HG03469 (cell line): ENCODE results near the gene GOLGA6L1.
"Not testable (repeated sequence)": the region's sequence is repeated elsewhere in the genome, so short reads cannot be mapped to it uniquely, and the experiment has no call there.

Source experiments
- ATAC-seq: cut with Tn5 transposase; IDR thresholded peaks from one replicate; pipeline ENCODE4 v1.9.1; 2021; ENCODE audit warnings: mild to moderate bottlenecking, moderate library complexity, moderate number of reproducible peaks; ENCODE audit not compliant: unreplicated experiment

The GOLGA6L1 gene, protein sequence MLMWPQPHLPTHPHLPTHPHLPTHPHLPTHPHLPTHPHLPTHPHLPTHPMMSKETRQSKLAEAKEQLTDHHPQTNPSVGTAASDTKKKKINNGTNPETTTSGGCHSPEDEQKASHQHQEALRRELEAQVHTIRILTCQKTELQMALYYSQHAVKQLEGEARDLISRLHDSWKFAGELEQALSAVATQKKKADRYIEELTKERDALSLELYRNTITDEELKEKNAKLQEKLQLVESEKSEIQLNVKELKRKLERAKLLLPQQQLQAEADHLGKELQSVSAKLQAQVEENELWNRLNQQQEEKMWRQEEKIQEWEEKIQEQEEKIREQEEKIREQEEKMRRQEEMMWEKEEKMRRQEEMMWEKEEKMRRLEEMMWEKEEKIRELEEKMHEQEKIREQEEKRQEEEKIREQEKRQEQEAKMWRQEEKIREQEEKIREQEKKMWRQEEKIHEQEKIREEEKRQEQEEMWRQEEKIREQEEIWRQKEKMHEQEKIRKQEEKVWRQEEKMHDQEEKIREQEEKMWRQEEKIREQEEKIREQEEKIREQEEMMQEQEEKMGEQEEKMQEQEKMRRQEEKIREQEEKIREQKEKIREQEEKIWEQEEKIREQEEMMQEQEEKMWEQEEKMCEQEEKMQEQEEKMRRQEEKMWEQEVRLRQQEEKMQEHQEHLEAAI

GRCh38 chr15:23136722-23137121 is at the start of gene GOLGA6L1:
GOLGA6L1 (minus strand) TSS chr15:23136822; CDS start chr15:23136731, 91 bp downstream.
- ATAC-seq = not testable (repeated sequence)

DNA sequence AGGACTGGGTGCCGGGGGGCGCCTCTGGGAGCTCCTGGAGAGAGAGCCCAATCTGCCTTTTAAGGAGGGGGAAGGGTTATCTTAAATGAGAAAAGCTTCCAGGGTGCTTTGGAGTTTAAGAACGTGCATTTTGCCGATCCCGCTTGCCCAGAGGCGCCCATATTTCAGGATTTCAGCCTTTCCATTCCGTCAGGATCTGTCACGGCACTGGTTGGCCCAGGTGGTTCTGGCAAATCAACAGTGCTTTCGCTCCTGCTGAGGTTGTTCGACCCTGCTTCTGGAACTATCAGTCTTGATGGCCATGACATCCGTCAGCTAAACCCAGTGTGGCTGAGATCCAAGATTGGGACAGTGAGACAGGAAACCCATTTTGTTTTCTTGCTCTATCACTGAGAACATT is 44.6 kb upstream of the GOLGA6L1 start:
- ATAC-seq = not testable (repeated sequence)

DNA sequence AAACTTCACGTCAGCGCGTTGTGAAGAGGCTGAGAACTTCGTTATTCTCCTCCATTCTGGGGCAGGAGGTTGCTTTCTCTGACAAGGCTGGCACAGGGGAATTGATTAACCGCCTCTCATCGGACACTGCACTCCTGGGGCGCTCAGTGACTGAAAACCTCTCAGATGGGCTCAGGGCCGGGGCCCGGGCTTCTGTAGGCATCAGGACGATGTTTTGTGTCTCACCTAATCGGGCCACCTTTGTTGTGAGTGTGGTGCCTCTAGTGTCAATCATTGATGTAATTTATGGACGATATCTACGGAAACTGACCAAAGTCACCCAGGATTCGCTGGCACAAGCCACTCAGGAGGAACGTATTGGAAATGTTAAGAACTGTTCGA is 43.9 kb upstream of the GOLGA6L1 start:
- not testable (repeated sequence) for ATAC-seq

- ATAC-seq = not testable (repeated sequence)
These were observed 43.3 kb upstream of the GOLGA6L1 start for GRCh38 chr15:23179768-23180546.

GRCh38 chr15:23176683-23177082 is 40.1 kb upstream of the GOLGA6L1 start:
- not testable (repeated sequence) for ATAC-seq

DNA sequence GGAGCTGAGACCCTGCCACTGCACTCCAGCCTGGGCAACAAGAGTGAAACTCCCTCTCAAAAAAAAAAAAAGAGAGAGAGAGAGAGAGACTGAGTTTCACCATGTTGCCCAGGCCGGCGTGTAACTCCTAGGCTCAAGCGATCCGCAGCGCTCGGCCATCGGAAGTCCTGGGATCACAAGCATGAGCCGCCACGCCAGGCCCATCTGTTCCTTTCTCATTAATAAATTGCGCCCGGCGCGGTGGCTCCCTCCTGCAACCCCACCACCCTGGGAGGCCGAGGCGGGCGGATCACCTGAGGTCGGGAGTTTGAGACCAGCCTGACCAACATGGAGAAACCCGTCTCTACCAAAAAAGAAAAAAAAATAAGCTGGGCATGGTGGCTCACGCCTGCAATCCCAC is 39.0 kb upstream of the GOLGA6L1 start:
- ATAC-seq = not testable (repeated sequence)

- ATAC-seq = not testable (repeated sequence)
These were observed 38.1 kb upstream of the GOLGA6L1 start for GRCh38 chr15:23174609-23175140.

DNA sequence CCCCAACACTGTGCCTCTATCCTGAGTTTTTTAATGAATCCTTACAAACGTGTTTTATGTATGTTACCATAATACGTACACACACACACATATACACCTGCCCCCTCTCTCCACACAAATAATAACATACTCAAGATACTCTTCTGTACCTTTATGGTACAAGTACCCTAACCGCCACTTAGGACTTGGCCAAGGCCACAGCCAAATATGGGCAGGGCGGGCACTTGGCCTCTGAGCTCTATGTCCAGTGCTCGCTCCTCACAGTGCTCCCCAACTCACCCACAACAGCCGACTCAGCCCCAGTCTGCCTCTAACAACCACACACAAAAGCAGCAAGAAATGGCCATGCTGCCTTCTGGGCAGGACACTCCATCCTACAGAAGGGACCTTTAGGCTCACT is 3.8 kb downstream of the GOLGA6L1 start:
- ATAC-seq = not testable (repeated sequence)

DNA sequence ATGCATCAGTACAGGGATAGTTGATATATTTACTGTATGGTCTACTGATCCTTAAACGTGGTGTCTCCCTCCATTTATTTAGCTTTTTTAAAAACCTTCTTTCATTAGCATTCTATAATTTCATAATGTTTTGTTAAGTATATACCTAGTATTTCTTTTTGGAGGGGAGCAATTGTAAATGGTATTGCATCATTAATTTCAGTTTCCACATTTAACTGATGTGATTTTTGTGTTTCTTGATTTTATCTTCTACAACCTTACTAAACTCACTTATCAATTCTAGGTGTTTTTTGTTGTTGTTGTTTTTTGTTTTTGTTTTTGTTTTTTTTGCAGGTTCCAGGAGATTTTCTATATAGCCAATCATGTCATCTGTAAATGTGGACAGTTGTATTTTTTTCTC is 18.4 kb downstream of the GOLGA6L1 start:
- no peak for ATAC-seq

- no peak for ATAC-seq
These were observed 40.8 kb downstream of the GOLGA6L1 start for GRCh38 chr15:23095796-23096195.

DNA sequence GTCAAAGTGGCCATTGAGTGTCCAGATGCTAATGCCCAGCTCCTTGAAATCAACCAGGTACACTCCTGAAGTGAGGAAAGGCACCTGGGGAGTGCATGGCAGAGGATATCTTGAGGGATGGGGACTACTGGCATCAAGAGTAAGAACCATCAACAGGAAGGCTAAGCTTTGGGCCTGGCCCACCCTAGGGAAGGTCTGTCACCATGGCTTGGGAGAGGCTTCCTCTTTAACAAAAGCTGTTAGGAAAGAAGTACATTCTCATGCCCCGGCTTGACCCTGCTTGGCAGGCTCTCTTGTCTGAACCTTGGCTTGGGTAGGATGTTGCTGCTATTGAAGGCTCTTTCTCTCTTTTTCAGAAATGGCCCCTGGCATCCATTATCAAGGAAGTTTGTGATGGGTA is 53.5 kb downstream of the GOLGA6L1 start:
- ATAC-seq = no peak

DNA sequence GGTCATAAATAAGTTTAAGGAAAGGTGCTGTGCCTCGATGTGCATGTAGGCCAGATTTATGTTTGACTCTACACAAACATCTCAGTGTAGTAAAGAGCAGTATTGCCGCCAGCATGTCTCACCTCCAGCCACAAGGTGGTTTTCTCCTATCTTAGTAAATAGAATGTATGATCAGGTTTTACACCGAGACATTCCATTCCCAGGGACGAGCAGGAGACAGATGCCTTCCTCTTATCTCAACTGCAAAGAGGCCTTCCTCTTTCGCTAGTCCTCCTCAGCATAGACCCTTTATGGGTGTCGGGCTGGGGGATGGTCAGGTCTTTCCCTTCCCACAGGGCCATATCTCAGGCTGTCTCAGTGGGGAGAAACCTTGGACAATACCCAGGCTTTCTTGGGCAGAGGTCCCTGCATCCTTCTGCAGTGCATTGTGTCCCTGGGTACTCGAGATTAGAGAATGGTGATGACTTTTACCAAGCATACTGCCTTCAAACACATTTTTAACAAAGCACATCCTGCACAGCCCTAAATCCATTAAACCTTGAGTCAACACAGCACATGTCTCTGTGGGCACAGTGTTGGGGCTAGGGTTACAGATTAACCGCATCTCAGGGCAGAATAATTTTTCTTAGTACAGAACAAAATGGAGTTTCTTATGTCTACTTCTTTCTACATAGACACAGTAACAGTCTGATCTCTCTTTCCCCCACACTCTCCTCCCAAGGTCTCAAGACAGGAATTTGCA is 54.5 kb downstream of the GOLGA6L1 start:
- not testable (repeated sequence) for ATAC-seq

DNA sequence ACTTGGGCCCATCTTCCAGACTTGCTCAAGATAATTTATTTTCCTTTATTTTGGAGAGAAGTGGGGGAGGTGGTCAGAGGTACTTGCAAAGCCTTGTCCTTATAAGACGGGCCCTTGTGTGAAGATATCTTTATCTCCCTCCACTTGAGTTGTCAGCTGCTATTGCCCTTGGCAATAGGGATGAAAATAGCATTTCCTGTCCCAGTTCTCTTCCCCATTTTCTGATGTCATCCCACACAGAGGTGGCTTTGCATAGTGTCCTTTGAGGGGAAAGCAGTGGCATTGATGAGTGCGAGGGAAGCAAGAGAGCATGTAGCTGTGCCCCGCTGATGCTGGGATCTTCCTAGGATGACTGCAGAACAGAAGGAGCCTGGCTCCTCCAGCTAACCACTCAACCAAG is 55.4 kb downstream of the GOLGA6L1 start:
- no peak for ATAC-seq

DNA sequence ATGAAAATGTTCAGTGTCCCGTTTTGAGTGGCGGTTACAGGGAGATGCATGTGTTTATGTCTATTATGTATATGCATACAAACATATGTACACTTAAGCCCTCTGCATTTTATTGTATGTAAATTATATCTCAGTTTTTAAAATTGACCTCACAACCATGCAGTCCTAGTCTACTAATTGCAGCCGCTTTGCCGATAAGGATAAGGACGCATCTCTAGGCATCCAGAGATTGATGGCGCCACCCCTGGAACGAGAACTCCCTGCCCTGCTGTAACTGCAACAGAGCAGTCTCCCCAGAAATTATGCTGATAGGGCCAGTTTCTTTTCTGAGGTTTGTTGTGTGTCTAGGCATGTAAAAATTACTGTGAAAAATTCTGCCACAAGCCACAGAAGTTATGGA is 56.9 kb downstream of the GOLGA6L1 start:
- no peak for ATAC-seq
